NCI-H2029 treated with DMSO at 0.1 percent for 48 hours (cell line): Measurements from ENCODE around the gene PRKAA1.

Source experiments
- DNase-seq: peaks from one replicate; lab custom pipeline; 2025; lab: John Stamatoyannopoulos, UW

PRKAA1 gene

GRCh38 chr5:40798012-40798800 is at the start of gene PRKAA1:
PRKAA1 (minus strand) TSS chr5:40798374; CDS start chr5:40798189, 185 bp downstream.
- peak; percentile 51 for DNase-seq

- DNase-seq, result no peak
Measured at GRCh38 chr5:40847525-40847924, 49.4 kb upstream of the PRKAA1 start.

- DNase-seq, result no peak
Measured at GRCh38 chr5:40846371-40846770, 48.2 kb upstream of the PRKAA1 start.

GRCh38 chr5:40844565-40844964 is 46.4 kb upstream of the PRKAA1 start:
- DNase-seq, result no peak

- no peak for DNase-seq
Measured at GRCh38 chr5:40842351-40842750, 44.2 kb upstream of the PRKAA1 start.

- DNase-seq, result no peak
Measured at GRCh38 chr5:40841068-40841805, 43.1 kb upstream of the PRKAA1 start, which contains the start of gene CARD6. CARD6 (plus strand) TSS chr5:40841367; CDS start chr5:40841383, 16 bp downstream.

- no peak for DNase-seq
Measured at GRCh38 chr5:40838086-40838485, 39.9 kb upstream of the PRKAA1 start.

GRCh38 chr5:40834849-40835787 is 36.9 kb upstream of the PRKAA1 start, which contains the start of gene RPL37:
RPL37 (minus strand) TSS chr5:40835222; CDS start chr5:40835185, 37 bp downstream.
- peak; percentile 89 for DNase-seq

- DNase-seq, result no peak
Measured at GRCh38 chr5:40834391-40834848, 36.2 kb upstream of the PRKAA1 start.

GRCh38 chr5:40833712-40834229 is 35.6 kb upstream of the PRKAA1 start:
- no peak for DNase-seq

- DNase-seq, result no peak
Measured at GRCh38 chr5:40832345-40832744, 34.2 kb upstream of the PRKAA1 start.

- no peak for DNase-seq
Measured at GRCh38 chr5:40831346-40832210, 33.4 kb upstream of the PRKAA1 start.

- DNase-seq, result no peak
Measured at GRCh38 chr5:40829748-40830533, 31.8 kb upstream of the PRKAA1 start.

GRCh38 chr5:40828690-40829661 is 30.8 kb upstream of the PRKAA1 start:
- no peak for DNase-seq

- no peak for DNase-seq
Measured at GRCh38 chr5:40828021-40828631, 30.0 kb upstream of the PRKAA1 start.

- DNase-seq, result no peak
Measured at GRCh38 chr5:40827188-40827977, 29.2 kb upstream of the PRKAA1 start.

GRCh38 chr5:40826489-40827187 is 28.5 kb upstream of the PRKAA1 start:
- DNase-seq, result no peak
